B cell (primary cell): ENCODE data around the gene RFWD3.

ENCODE experiments used
- EZH2 ChIP-seq: IDR thresholded peaks from 2 replicates; pipeline ENCODE4 v1.6.1; 2012; ENCODE audit warnings: borderline replicate concordance, low read depth, mild to moderate bottlenecking, moderate library complexity, low read length; ENCODE audit not compliant: insufficient read depth, poor library complexity, severe bottlenecking
- TF ChIP-seq, protein P1 (sequence below): fragments of 200-600 bp; IDR thresholded peaks from one replicate; pipeline ENCODE4 v1.8.0; 2022; ENCODE audit warnings: antibody characterized with exemption, mild to moderate bottlenecking

DNA sequence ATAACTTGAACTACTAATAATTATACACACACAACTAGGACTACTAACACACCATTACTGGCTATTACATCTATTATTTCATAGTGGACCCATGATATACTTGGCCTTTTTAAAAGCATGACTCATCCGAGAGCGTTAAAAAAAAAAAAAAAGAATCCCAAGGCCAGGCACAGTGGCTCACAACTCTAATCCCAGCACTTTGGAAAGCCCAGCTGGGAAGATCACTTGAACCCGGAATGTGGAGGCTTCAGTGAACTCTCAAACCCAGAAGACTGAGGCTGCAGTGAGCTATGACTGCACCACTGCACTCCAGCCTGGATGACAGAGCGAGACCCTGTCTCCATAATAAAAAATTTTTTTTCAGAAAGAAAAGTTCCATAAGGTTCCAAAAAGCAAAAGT is 62.8 kb downstream of the RFWD3 start:
- TF ChIP-seq, protein P1, sequence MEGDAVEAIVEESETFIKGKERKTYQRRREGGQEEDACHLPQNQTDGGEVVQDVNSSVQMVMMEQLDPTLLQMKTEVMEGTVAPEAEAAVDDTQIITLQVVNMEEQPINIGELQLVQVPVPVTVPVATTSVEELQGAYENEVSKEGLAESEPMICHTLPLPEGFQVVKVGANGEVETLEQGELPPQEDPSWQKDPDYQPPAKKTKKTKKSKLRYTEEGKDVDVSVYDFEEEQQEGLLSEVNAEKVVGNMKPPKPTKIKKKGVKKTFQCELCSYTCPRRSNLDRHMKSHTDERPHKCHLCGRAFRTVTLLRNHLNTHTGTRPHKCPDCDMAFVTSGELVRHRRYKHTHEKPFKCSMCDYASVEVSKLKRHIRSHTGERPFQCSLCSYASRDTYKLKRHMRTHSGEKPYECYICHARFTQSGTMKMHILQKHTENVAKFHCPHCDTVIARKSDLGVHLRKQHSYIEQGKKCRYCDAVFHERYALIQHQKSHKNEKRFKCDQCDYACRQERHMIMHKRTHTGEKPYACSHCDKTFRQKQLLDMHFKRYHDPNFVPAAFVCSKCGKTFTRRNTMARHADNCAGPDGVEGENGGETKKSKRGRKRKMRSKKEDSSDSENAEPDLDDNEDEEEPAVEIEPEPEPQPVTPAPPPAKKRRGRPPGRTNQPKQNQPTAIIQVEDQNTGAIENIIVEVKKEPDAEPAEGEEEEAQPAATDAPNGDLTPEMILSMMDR, result no peak
- no peak for TF ChIP-seq EZH2
